MCF 10A (cell line): ENCODE data around the gene KIF1A. TPM values are rescaled to one million over a fixed set of nuclear protein-coding genes. Genes with fewer than 3 reads are reported as not detected.

Experiments
- BruUV-seq: library from RNA; stranded (reverse); fragments of 400-500 nt; replicated peaks from 2 replicates; lab custom pipeline; 2021; lab: Mats Ljungman, UMichigan
- CTCF ChIA-PET: fragments of 300-600 bp; sonication (Branson Sonifier 250); formaldehyde crosslinking; extraction: SDS; loops from one replicate; lab custom pipeline; 2021; ENCODE audit warnings: antibody characterized with exemption, inconsistent platforms; lab: Yijun Ruan, JAX
- POLR2A ChIA-PET: fragments of 300-600, 350-650 bp; sonication (Branson Sonifier 250); formaldehyde crosslinking; extraction: SDS; loops from one replicate; lab custom pipeline; 2020; ENCODE audit warnings: antibody characterized with exemption, inconsistent platforms; lab: Yijun Ruan, JAX
- DNase-seq: peaks from one replicate; pipeline ENCODE4 v3.0.0-alpha.2; 2018; ENCODE audit not compliant: unreplicated experiment
- H3K27ac Mint-ChIP-seq: one replicate; pipeline ENCODE4 v1.8.0; 2022; ENCODE audit warnings: mild to moderate bottlenecking, low read depth, mixed read lengths; ENCODE audit not compliant: unreplicated experiment
- H3K27me3 Mint-ChIP-seq: one replicate; pipeline ENCODE4 v1.8.0; 2022; ENCODE audit warnings: mixed read lengths; ENCODE audit not compliant: insufficient read depth, unreplicated experiment
- H3K36me3 Mint-ChIP-seq: one replicate; pipeline ENCODE4 v1.8.0; 2022; ENCODE audit warnings: mild to moderate bottlenecking, moderate library complexity, mixed read lengths; ENCODE audit not compliant: insufficient read depth, unreplicated experiment
- H3K4me1 Mint-ChIP-seq: one replicate; pipeline ENCODE4 v1.8.0; 2022; ENCODE audit warnings: mixed read lengths; ENCODE audit not compliant: insufficient read depth, unreplicated experiment
- H3K4me3 Mint-ChIP-seq: one replicate; pipeline ENCODE4 v1.8.0; 2022; ENCODE audit warnings: mild to moderate bottlenecking, moderate library complexity, mixed read lengths; ENCODE audit not compliant: unreplicated experiment
- H3K9me3 Mint-ChIP-seq: one replicate; pipeline ENCODE4 v1.8.0; 2022; ENCODE audit warnings: mixed read lengths; ENCODE audit not compliant: unreplicated experiment
- intact Hi-C: fragments of 100-400 bp; cut with micrococcal nuclease; formaldehyde crosslinking; loops from 2 replicates; pipeline ENCODE4 v1.14.1; 2022
- total RNA-seq: library from RNA; stranded (reverse); gene quantifications from 2 replicates; pipeline ENCODE4 v1.2.3, GENCODE V29; 2022
- TF ChIP-seq, protein P1 (sequence below): fragments of 200-600 bp; IDR thresholded peaks from one replicate; pipeline ENCODE4 v1.8.0; 2022; ENCODE audit warnings: antibody characterized with exemption, mild to moderate bottlenecking; ENCODE audit not compliant: unreplicated experiment

Gene KIF1A
- total RNA-seq, 1 experiment from 2014 or later: not detected

DNA sequence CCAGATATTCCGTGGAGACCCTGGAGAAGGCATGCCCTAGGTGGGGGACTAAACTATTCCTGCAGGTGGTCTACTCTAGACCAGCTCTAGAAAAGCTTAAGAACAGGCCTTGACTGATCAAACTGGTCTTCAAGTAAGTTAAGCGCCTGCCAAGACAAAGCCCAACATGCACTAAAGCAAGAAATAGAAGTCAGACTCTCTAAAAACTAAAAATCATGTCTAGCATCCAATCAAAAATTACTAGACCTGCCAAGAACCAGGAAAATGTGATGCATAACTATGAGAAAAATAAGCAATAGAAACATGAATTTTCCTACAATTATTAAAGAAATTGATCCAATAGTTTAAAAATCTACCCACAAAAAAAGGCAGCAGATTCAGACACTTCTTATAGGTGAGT is 13.6 kb downstream of the KIF1A start:
- intact Hi-C loops: no loop called here
- H3K36me3 Mint-ChIP-seq: no peaks in the 10 kb centered on the region
- H3K4me3 Mint-ChIP-seq: no peak overlapping the region
- no TSS peak for BruUV-seq
- H3K27me3 Mint-ChIP-seq: peaks cover 53% of the 10 kb centered on the region
- no peaks in the 10 kb centered on the region for H3K9me3 Mint-ChIP-seq
- no peak overlapping the region for H3K27ac Mint-ChIP-seq
- peaks cover 2% of the 10 kb centered on the region for H3K4me1 Mint-ChIP-seq
- no peak for DNase-seq
- ChIA-PET CTCF (interaction anchor here (0.5 kb wide), 1 partner anchor 907 kb away, joined by 3 read pairs; no protein-coding TSS in a partner anchor), POLR2A (no interaction called here)
- TF ChIP-seq, protein P1, sequence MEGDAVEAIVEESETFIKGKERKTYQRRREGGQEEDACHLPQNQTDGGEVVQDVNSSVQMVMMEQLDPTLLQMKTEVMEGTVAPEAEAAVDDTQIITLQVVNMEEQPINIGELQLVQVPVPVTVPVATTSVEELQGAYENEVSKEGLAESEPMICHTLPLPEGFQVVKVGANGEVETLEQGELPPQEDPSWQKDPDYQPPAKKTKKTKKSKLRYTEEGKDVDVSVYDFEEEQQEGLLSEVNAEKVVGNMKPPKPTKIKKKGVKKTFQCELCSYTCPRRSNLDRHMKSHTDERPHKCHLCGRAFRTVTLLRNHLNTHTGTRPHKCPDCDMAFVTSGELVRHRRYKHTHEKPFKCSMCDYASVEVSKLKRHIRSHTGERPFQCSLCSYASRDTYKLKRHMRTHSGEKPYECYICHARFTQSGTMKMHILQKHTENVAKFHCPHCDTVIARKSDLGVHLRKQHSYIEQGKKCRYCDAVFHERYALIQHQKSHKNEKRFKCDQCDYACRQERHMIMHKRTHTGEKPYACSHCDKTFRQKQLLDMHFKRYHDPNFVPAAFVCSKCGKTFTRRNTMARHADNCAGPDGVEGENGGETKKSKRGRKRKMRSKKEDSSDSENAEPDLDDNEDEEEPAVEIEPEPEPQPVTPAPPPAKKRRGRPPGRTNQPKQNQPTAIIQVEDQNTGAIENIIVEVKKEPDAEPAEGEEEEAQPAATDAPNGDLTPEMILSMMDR: no peak

DNA sequence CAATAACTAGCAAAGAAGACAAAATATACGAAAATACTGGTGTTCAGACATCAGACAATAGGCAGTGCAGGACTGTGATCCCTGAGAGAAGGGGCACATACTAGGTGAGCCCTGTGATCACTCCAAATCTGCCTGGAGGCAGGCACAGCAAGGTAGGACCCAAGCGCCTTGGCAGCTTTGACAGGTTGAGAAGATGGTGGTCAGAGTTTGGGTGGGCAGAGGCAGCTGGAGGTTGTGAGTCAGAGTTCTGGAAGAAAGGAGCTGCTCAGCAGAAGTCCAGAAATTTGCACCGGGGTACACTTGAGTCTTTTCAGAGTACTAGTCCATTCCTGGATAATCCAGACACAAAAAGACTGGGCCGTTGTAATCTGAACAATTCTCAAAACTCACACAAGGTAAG is 14.0 kb downstream of the KIF1A start:
- DNase-seq: no peak
- Mint-ChIP-seq H3K9me3 (no peaks in the 10 kb centered on the region), H3K4me3 (no peak overlapping the region), H3K4me1 (no peaks in the 10 kb centered on the region), H3K27me3 (peaks cover 58% of the 10 kb centered on the region), H3K27ac (no peak overlapping the region), H3K36me3 (no peaks in the 10 kb centered on the region)
- TF ChIP-seq, protein P1: no peak
- BruUV-seq: no TSS peak
- ChIA-PET CTCF (interaction anchor here (1.3 kb wide), 1 partner anchor 34 kb away, joined by 3 read pairs; no protein-coding TSS in a partner anchor), POLR2A (no interaction called here)
- intact Hi-C loops: no loop called here

DNA sequence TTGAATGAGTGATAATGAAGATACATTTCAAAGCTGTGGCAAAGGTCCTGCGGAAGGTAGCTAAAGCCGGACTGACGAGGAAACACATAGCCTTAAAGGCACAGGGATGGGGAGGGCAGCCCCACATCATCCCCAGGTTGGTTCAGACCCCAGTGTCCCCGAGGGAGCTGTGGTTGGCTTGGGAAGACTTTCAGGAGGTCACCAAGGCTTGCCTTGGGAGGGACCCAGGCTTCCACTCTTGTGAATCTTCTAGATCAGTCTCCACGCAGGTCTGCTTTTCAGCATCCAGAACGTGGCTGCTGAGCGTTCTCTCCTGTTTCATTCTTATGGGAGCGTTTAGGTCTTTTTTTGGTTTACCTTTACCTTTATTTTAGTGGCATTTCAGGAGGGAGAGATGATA is 16.8 kb downstream of the KIF1A start:
- Mint-ChIP-seq H3K4me3 (no peak overlapping the region), H3K36me3 (no peaks in the 10 kb centered on the region), H3K9me3 (no peaks in the 10 kb centered on the region), H3K4me1 (no peaks in the 10 kb centered on the region), H3K27me3 (peaks cover 86% of the 10 kb centered on the region), H3K27ac (no peak overlapping the region)
- no TSS peak for BruUV-seq
- ChIA-PET POLR2A (no interaction called here), CTCF (interaction anchor here (0.7 kb wide), 1 partner anchor 722 kb away, joined by 3 read pairs; no protein-coding TSS in a partner anchor)
- DNase-seq: no peak
- TF ChIP-seq, protein P1: no peak
- intact Hi-C loops: no loop called here

DNA sequence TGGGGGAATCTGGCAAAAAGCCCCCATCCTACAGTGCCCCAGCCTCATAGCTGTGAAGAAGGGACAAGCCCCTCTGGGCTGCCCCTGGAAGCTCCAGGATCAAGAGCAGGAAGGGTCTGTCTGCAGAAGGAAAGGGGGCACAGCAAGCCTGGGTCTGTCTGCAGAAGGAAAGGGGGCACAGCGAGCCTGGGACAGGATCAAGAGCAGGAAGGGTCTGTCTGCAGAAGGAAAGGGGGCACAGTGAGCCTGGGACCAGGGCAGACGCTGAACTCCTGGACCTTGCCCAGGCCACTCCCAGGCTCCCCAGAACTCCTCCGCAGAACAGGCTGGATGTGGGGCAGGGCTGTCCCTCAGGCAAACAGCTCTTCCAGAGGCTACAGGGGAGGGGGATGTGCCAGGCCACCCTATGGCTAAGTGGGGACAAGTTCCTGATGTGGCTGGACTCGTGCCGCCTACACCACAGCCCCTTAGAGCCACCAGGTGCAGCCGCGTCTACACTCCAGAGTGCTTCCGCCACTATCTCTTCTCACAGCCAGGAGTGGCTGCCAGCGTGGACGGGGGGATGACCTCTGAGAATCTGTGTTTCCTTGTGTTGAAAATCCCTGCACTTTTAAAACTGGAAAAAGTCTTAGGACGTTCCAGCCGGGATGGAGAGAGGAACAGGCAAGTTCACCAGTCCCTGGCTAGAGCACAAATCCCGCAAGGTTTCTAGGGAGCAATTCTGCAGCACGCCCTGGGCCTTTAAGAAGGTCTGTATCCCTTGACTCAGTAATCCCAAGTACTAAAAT is 20.8 kb downstream of the KIF1A start:
- intact Hi-C loops: no loop called here
- TF ChIP-seq, protein P1: no peak
- no TSS peak for BruUV-seq
- peaks cover 91% of the 10 kb centered on the region for H3K27me3 Mint-ChIP-seq
- H3K4me3 Mint-ChIP-seq: no peak overlapping the region
- H3K9me3 Mint-ChIP-seq: no peaks in the 10 kb centered on the region
- no peaks in the 10 kb centered on the region for H3K36me3 Mint-ChIP-seq
- CTCF ChIA-PET: interaction anchor here (0.5 to 1.0 kb wide), 5 partner anchors 12 to 180 kb away, joined by 3 to 4 read pairs (median 3); no protein-coding TSS in a partner anchor
- H3K27ac Mint-ChIP-seq: no peak overlapping the region
- H3K4me1 Mint-ChIP-seq: no peaks in the 10 kb centered on the region
- DNase-seq: no peak
- POLR2A ChIA-PET: no interaction called here
